Colonic mucosa (tissue), 4 donors: ENCODE results near the gene FGF3. TPM values are rescaled to one million over a fixed set of nuclear protein-coding genes. Genes with fewer than 3 reads are reported as not detected.

ENCODE experiments used
- DNase-seq: peaks from one replicate; pipeline ENCODE4 v3.0.0-alpha.2; 2020
- H3K27ac ChIP-seq: fragments of 200-600 bp; one replicate; pipeline ENCODE4 v1.8.0; 2021
- H3K27me3 ChIP-seq: fragments of 200-600 bp; one replicate; pipeline ENCODE4 v1.8.0; 2021
- H3K36me3 ChIP-seq: fragments of 200-600 bp; one replicate; pipeline ENCODE4 v1.8.0; 2021
- H3K4me1 ChIP-seq: fragments of 200-600 bp; one replicate; pipeline ENCODE4 v1.8.0; 2021; ENCODE audit warnings: mild to moderate bottlenecking
- H3K4me3 ChIP-seq: fragments of 200-600 bp; one replicate; pipeline ENCODE4 v1.8.0; 2021
- H3K9ac ChIP-seq, 2 donors: one replicate each; pipeline ENCODE4 v1.7.0; 2013; ENCODE audit warnings: control low read depth in 2 of 2, low read depth in 2 of 2, low read length in 2 of 2
- H3K9me3 ChIP-seq: fragments of 200-600 bp; one replicate; pipeline ENCODE4 v1.8.0; 2021
- CTCF ChIP-seq: fragments of 200-600 bp; IDR thresholded peaks from one replicate; pipeline ENCODE4 v1.8.0; 2022; ENCODE audit warnings: antibody characterized with exemption, mild to moderate bottlenecking
- intact Hi-C: fragments of 100-400 bp; cut with DNase I; formaldehyde crosslinking; loops from one replicate; pipeline ENCODE4 v1.14.1; 2022
- total RNA-seq, 2 donors: library from RNA; stranded (reverse); fragmentation: NEBNext Ultra II Directional in 1 of 2; extraction: Animal tissue kit (Norgen Biotek cat#: 25700) in 1 of 2; gene quantifications; one replicate each; pipeline ENCODE4 v1.2.1, GENCODE V29; 2021
- donor health status: healthy.
- donor health status: DM: no; HTN: no; CAD: no.
- donor health status: DM: no; HTN: no; CAD: no.

FGF3 gene
- total RNA-seq, 2 donors from 2014 or later: not detected

- Histone ChIP-seq H3K9me3 (no peaks in the 10 kb centered on the region), H3K4me3 (no peak overlapping the region), H3K27me3 (no peaks in the 10 kb centered on the region), H3K9ac (no peak overlapping the region), H3K27ac (no peak overlapping the region), H3K4me1 (no peaks in the 10 kb centered on the region), H3K36me3 (no peaks in the 10 kb centered on the region)
- peak; percentile 23 for DNase-seq
- intact Hi-C loops: no loop called here
- no peak for TF ChIP-seq CTCF
These were observed 19.6 kb downstream of the FGF3 start for GRCh38 chr11:69799582-69799981.

DNA sequence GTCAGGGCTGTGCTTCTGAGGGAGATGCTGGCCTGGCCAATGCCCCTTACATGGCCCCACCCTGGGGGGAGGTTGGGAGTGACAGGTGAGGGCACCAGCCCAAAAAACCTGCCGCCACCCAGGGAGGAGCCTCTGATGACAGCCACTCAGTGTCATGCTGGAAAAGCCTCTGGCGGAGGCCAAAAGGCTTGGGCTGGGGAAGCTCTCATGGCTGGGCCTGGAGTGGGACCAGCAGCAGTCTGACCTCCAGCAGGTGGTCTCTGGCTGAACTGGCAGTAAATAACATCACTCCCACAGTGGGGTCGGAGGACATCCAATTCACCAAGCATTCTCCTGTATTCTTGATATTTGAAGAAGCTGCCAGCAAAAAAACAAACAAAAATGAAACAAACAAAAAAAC lies 20.1 kb downstream of the FGF3 start:
- no peak overlapping the region for H3K9ac ChIP-seq
- H3K9me3 ChIP-seq: no peaks in the 10 kb centered on the region
- H3K4me1 ChIP-seq: no peaks in the 10 kb centered on the region
- no peak overlapping the region for H3K27ac ChIP-seq
- intact Hi-C loops: no loop called here
- no peak overlapping the region for H3K4me3 ChIP-seq
- no peaks in the 10 kb centered on the region for H3K27me3 ChIP-seq
- H3K36me3 ChIP-seq: no peaks in the 10 kb centered on the region
- TF ChIP-seq CTCF: no peak
- no peak for DNase-seq

GRCh38 chr11:69797737-69798528 lies 21.3 kb downstream of the FGF3 start:
- intact Hi-C loops: no loop called here
- no peaks in the 10 kb centered on the region for H3K27me3 ChIP-seq
- no peak overlapping the region for H3K27ac ChIP-seq
- no peak for TF ChIP-seq CTCF
- no peaks in the 10 kb centered on the region for H3K9me3 ChIP-seq
- no peak overlapping the region for H3K9ac ChIP-seq
- H3K4me1 ChIP-seq: no peaks in the 10 kb centered on the region
- H3K36me3 ChIP-seq: no peaks in the 10 kb centered on the region
- H3K4me3 ChIP-seq: no peak overlapping the region
- DNase-seq: no peak

DNA sequence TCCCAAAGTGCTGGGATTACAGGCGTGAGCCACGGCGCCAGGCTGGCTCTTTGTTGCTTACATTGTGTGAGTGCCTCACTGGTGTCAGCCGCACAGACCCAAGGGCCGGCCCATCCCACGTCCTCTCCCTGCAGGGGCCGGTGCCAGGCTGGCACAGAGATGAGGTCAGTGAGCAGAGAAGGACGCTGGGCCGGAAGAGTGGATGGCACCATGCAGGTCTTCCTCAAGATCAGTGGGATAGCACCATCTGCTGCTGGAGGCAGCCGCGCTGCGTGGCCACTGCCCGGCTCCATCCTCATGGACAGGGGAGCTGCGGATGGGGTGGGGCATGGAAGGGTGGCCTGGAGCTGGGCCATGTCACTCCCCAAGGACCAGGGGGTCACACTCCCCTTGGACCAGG lies 22.1 kb downstream of the FGF3 start:
- no peaks in the 10 kb centered on the region for H3K27me3 ChIP-seq
- H3K36me3 ChIP-seq: no peaks in the 10 kb centered on the region
- intact Hi-C loops: no loop called here
- H3K9me3 ChIP-seq: no peaks in the 10 kb centered on the region
- H3K9ac ChIP-seq: no peak overlapping the region
- no peaks in the 10 kb centered on the region for H3K4me1 ChIP-seq
- no peak overlapping the region for H3K27ac ChIP-seq
- no peak for DNase-seq
- TF ChIP-seq CTCF: no peak
- H3K4me3 ChIP-seq: no peak overlapping the region

- Histone ChIP-seq H3K4me3 (no peak overlapping the region), H3K36me3 (no peaks in the 10 kb centered on the region), H3K27ac (no peak overlapping the region), H3K9me3 (no peaks in the 10 kb centered on the region), H3K27me3 (no peaks in the 10 kb centered on the region), H3K9ac (no peak overlapping the region), H3K4me1 (no peaks in the 10 kb centered on the region)
- intact Hi-C loops: no loop called here
- no peak for TF ChIP-seq CTCF
- DNase-seq: no peak
These were observed 23.2 kb downstream of the FGF3 start for GRCh38 chr11:69796063-69796462.
